ENCODE data around the gene EGFLAM.

Gene EGFLAM

GRCh38 chr5:38471709-38472108, 213.3 kb downstream of the EGFLAM start:
- DNase-seq (ENCODE audit: low spot score) = no peak

GRCh38 chr5:38472541-38472940, 214.2 kb downstream of the EGFLAM start:
- no peak for DNase-seq (ENCODE audit: low spot score)

- no peak for DNase-seq (ENCODE audit: low spot score)
These were observed 214.6 kb downstream of the EGFLAM start for GRCh38 chr5:38473008-38473407.

- no peak for DNase-seq (ENCODE audit: low spot score)
These were observed 219.8 kb downstream of the EGFLAM start for GRCh38 chr5:38478166-38478565.

- no peak for DNase-seq (ENCODE audit: low spot score)
These were observed 220.5 kb downstream of the EGFLAM start for GRCh38 chr5:38478878-38479277.

- DNase-seq (ENCODE audit: low spot score) = no peak
These were observed 221.1 kb downstream of the EGFLAM start for GRCh38 chr5:38479315-38479904.

GRCh38 chr5:38483805-38484398, 225.5 kb downstream of the EGFLAM start:
- DNase-seq (ENCODE audit: low spot score) = no peak

- DNase-seq (ENCODE audit: low spot score) = no peak
These were observed 235.8 kb downstream of the EGFLAM start for GRCh38 chr5:38494175-38494574.

GRCh38 chr5:38494763-38495162, 236.4 kb downstream of the EGFLAM start:
- DNase-seq (ENCODE audit: low spot score) = no peak

- no peak for DNase-seq (ENCODE audit: low spot score)
These were observed 239.6 kb downstream of the EGFLAM start for GRCh38 chr5:38497946-38498345.

GRCh38 chr5:38500573-38501260, 242.4 kb downstream of the EGFLAM start:
- no peak for DNase-seq (ENCODE audit: low spot score)

GRCh38 chr5:38506302-38506701, 247.9 kb downstream of the EGFLAM start:
- DNase-seq (ENCODE audit: low spot score) = no peak

GRCh38 chr5:38509185-38509584, 250.8 kb downstream of the EGFLAM start:
- no peak for DNase-seq (ENCODE audit: low spot score)
